Activated CD4-positive, alpha-beta memory T cell treated with anti-CD3 and anti-CD28 coated beads for 36 hours (primary cell): ENCODE measurements around the gene FTCD. TPM values are rescaled to one million over a fixed set of nuclear protein-coding genes. Genes with fewer than 3 reads are reported as not detected.
"Not testable (repeated sequence)": the region's sequence is repeated elsewhere in the genome, so short reads cannot be mapped to it uniquely, and the experiment has no call there.

Source experiments
- CTCF ChIA-PET: fragments of 350-600 bp; sonication (Branson Sonifier 250); formaldehyde crosslinking; loops from one replicate; lab custom pipeline; 2021; ENCODE audit warnings: antibody characterized with exemption, inconsistent platforms; lab: Charles Lee
- POLR2A ChIA-PET: fragments of 350-600 bp; sonication (Branson Sonifier 250); formaldehyde crosslinking; loops from one replicate; lab custom pipeline; 2021; ENCODE audit warnings: antibody characterized with exemption; lab: Charles Lee
- DNase-seq: peaks from one replicate; pipeline ENCODE4 v3.0.0-alpha.2; 2020
- H3K27ac Mint-ChIP-seq: one replicate; pipeline ENCODE4 v1.8.0; 2021; ENCODE audit warnings: mixed read lengths
- H3K27me3 Mint-ChIP-seq: one replicate; pipeline ENCODE4 v1.8.0; 2021; ENCODE audit warnings: mixed read lengths
- H3K36me3 Mint-ChIP-seq: one replicate; pipeline ENCODE4 v1.8.0; 2021; ENCODE audit warnings: mixed read lengths
- H3K4me1 Mint-ChIP-seq: one replicate; pipeline ENCODE4 v1.8.0; 2021; ENCODE audit warnings: low read depth, mixed read lengths
- H3K4me3 Mint-ChIP-seq: one replicate; pipeline ENCODE4 v1.8.0; 2021; ENCODE audit warnings: mild to moderate bottlenecking, mixed read lengths
- H3K9me3 Mint-ChIP-seq: one replicate; pipeline ENCODE4 v1.8.0; 2021; ENCODE audit warnings: mixed read lengths
- intact Hi-C: fragments of 100-400 bp; cut with micrococcal nuclease; formaldehyde crosslinking; loops from one replicate; pipeline ENCODE4 v1.15.1; 2023
- total RNA-seq, 2 experiments: library from RNA; stranded (reverse); gene quantifications; one replicate each; pipeline ENCODE4 v1.2.3, GENCODE V29; 2021

The FTCD gene
- total RNA-seq, 2 experiments from 2014 or later, result 0.22 TPM; not detected in 1

DNA sequence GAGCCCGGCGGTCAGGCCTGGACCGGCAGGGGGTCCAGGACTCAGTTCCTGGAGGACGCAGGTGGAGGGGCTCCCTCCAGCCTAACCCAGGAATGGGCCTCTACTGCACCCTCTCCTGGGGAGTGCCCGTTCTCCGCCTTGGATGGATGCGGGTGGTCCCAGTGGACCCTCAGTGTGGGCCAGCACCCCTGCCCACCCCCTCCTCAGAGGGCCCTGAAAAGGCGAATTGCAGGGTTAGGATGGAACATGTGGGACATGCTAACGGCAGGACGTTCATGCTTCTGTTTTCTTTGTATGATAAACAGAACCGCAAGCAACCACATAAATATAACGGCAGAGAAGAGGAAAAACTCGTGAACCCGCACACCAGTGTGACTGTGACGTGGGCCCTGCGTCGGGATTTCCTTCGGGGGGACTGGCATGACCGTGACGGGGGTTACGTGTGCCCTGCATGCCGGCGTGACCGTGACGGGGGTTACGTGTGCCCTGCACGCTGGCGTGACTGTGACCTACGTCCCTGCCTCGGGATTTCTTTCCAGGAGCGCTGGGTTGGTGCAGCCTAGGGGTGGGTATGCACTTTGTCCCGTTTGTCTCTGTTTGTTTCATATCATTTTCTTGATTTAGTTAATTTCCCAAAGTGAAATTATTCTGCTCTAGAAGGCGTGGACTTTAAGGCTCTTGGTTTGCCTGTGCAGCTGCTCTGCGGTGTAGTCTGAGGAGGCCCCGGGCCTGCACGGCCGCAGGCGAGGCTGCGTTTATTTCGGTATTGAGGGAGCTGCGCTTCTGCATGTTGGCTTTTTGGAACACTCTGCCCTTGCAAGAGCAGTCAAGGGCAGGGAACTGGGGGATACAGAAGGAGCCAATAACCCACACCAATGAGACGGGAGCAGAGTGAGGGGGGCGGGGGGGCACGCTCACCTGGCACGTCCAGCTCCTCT lies 3.1 kb downstream of the FTCD start:
- ChIA-PET POLR2A (no interaction called here), CTCF (interaction anchor here (0.6 to 2.8 kb wide), 9 partner anchors 8 to 1608 kb away, joined by 3 to 20 read pairs (median 3); no protein-coding TSS in a partner anchor)
- no peak overlapping the region for H3K27ac Mint-ChIP-seq
- H3K4me1 Mint-ChIP-seq, result no peaks in the 10 kb centered on the region
- no peaks in the 10 kb centered on the region for H3K9me3 Mint-ChIP-seq
- intact Hi-C loops, result no loop called here
- H3K27me3 Mint-ChIP-seq, result no peaks in the 10 kb centered on the region
- no peaks in the 10 kb centered on the region for H3K36me3 Mint-ChIP-seq
- H3K4me3 Mint-ChIP-seq, result no peak overlapping the region
- no peak for DNase-seq

DNA sequence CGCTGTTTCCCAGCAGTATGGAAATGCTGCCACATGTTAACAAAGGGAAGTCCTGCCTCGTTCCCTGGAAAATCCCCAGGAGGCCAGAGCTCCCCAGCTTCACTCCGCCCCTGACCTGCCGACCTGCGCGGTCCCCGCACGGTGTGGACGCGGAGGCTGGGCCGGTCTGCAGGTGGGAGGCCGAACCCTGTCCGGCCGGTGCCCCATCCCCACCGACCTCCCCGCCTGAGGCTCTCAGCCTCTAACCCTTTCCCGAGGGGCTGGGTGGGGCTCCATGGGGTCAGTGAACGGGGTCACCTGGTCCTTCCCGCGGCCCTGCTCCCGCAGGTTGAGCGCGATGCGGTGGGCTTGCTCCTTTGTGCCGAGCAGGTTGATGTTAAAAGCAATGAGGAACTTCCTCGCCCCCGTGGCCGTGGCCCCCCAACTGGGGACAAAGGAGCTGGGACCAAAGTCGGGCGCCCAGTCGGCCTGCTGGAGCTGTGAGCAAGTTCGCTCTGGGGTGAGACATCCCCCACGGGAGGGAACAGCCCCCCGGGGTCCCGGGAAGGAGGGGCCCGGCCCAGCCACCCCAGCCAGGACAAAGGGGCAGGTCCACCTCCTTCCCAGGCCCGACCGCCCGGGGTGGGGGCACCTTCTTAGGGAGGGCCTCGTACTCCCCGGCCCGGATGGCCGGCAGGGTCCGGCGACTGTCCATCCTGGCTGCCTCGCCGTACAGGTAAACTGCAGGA lies 4.0 kb downstream of the FTCD start:
- Mint-ChIP-seq H3K4me1 (no peaks in the 10 kb centered on the region), H3K4me3 (no peak overlapping the region), H3K27ac (no peak overlapping the region), H3K27me3 (no peaks in the 10 kb centered on the region), H3K36me3 (no peaks in the 10 kb centered on the region), H3K9me3 (no peaks in the 10 kb centered on the region)
- ChIA-PET CTCF (no interaction called here), POLR2A (no interaction called here)
- intact Hi-C loops, result no loop called here
- DNase-seq, result peak; percentile 6

DNA sequence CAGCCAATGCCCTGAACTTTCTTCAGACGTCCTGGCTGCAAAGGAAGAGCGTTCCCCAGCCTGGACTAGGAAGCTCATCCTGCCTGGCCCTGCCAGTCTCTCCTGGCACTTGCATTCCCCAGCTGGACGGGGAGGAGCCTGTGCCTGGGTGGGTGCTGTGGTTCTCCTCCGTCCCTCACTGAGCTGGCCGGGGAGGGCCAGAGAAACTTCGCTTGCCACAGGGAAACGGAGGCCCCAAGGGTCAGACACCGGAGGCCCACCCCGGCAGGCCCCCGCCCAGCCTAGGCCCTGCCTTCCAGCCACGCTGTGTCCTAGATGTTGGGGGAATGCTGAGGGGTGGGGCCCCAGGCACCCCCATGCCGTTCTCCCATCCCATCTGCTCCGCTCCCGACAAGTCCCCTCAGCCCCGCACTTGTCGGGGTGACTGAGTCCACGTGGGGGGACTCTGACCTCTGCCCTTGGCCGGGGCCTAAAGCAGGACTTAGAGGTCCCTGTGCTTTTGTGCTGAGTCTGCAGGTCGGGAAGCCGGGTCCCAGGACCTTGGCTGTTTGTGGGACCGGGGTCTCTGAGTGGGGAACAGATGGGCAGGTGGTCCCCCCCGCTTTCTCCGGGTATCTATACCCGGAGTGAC lies 4.8 kb downstream of the FTCD start:
- POLR2A ChIA-PET, result no interaction called here

DNA sequence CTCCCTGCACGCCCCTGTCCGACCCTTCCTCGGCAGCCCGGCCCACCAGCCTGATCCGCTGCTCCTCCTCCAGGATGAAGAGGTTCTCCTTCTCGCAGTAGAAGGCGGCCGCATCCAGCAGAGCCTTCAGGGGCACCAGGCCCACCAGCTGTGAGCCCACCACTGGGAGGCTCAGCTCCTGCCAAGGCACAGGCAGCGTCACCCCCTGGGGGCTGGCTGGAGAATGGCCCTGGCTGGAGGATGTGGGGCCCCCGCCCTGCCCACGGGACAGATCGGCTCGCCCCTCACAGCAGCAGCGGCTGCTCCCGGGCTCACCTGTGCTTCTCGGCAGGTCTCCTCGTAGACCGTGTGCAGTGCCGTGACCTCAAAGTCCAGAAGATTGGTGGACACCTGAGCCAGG lies 5.3 kb downstream of the FTCD start:
- intact Hi-C loops, result no loop called here
- no peak for DNase-seq
- POLR2A ChIA-PET, result no interaction called here
- Mint-ChIP-seq H3K27me3 (no peaks in the 10 kb centered on the region), H3K4me3 (no peak overlapping the region), H3K9me3 (no peaks in the 10 kb centered on the region), H3K36me3 (no peaks in the 10 kb centered on the region), H3K4me1 (no peaks in the 10 kb centered on the region), H3K27ac (no peak overlapping the region)
- CTCF ChIA-PET, result no interaction called here

More for the DNA sequence above, 4.8 kb downstream of the FTCD start:
- Mint-ChIP-seq H3K36me3 (no peaks in the 10 kb centered on the region), H3K9me3 (no peaks in the 10 kb centered on the region), H3K27ac (no peak overlapping the region), H3K4me3 (no peak overlapping the region), H3K27me3 (no peaks in the 10 kb centered on the region), H3K4me1 (no peaks in the 10 kb centered on the region)
- DNase-seq, result peak; percentile 5
- intact Hi-C loops, result no loop called here
- CTCF ChIA-PET, result no interaction called here

DNA sequence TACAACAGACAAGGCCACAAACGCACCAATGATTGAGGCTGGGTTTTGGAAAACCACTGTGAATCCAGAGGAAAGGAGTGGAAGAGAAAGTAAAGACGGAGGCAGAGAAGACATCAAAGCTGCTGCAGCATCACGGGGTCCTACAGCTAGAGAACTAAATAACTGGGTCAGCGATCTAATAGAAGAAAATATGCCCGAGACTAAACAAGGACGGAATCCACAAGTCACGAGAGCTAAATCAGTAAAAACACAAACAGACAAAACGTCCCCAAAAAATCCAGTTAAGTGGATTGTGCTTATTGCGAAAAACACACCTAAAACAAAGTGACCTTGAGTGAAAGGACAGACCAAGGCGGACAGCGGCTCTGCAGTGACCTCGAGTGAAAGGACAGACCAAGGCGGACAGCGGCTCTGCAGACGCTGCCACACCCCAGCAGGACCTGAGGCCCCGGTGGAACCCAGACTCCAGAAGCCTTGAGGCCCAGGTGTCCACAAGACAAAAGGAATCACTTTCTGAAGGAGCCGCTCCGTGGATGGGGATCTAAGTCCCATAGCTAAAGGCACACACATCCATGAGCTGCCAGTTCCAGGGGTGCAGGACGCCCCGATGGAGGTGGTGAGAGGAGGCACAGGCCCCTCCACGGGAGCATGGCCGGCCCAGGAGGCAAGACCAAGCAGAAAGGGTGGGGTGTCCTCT lies 6.0 kb downstream of the FTCD start:
- intact Hi-C loops, result no loop called here
- Mint-ChIP-seq H3K36me3 (no peaks in the 10 kb centered on the region), H3K27me3 (no peaks in the 10 kb centered on the region), H3K4me3 (no peak overlapping the region), H3K27ac (no peak overlapping the region), H3K9me3 (no peaks in the 10 kb centered on the region), H3K4me1 (peaks cover 4% of the 10 kb centered on the region)
- DNase-seq, result no peak
- POLR2A ChIA-PET, result no interaction called here
- CTCF ChIA-PET, result interaction anchor here (0.6 kb wide), 1 partner anchor 15 kb away, joined by 3 read pairs; no protein-coding TSS in a partner anchor

DNA sequence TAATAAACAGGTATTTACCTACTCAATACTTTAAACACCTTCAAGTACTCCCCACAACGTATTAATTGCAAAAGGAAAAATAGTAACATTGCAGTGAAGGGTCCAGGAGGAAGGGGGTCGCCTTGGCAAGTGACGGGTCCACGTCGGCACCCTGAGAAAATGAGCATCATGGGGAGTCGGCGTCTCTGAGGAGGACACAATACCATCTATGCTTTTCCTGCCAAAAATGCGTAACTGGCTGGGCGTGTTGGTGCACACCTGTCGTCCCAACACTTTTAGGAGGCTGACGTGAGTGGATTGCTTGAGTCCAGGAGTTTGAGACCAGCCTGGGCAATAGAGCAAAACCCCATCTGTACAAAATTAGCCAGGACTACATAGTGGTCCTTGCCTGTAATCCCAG lies 7.3 kb downstream of the FTCD start:
- no peak overlapping the region for H3K27ac Mint-ChIP-seq
- ChIA-PET CTCF (no interaction called here), POLR2A (no interaction called here)
- intact Hi-C loops, result no loop called here
- peaks cover 11% of the 10 kb centered on the region for H3K4me1 Mint-ChIP-seq
- no peak overlapping the region for H3K4me3 Mint-ChIP-seq
- H3K27me3 Mint-ChIP-seq, result no peaks in the 10 kb centered on the region
- no peaks in the 10 kb centered on the region for H3K36me3 Mint-ChIP-seq
- DNase-seq, result no peak
- no peaks in the 10 kb centered on the region for H3K9me3 Mint-ChIP-seq

DNA sequence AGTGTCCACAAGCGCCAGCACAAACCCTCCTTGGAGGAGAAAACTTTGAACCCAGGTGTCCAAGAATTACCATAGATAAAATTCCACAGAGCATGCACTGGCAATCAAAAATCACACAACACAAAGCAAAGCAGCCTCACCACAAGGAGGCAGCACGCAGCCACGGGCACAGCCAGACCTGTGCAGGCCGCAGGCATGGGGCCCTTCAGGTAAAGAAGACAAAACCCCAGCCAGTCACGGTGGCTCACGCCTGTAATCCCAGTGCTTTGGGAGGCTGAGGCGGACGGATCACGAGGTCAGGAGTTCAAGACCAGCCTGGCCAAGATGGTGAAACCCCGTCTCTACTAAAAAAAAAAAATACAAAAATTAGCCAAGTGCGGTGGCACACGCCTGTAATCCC lies 8.0 kb downstream of the FTCD start:
- POLR2A ChIA-PET, H3K36me3 Mint-ChIP-seq, H3K27me3 Mint-ChIP-seq, intact Hi-C loops, H3K9me3 Mint-ChIP-seq, H3K4me3 Mint-ChIP-seq, H3K27ac Mint-ChIP-seq, CTCF ChIA-PET: not testable (repeated sequence)
- H3K4me1 Mint-ChIP-seq, result peaks cover 11% of the 10 kb centered on the region
- DNase-seq, result peak; percentile 73

DNA sequence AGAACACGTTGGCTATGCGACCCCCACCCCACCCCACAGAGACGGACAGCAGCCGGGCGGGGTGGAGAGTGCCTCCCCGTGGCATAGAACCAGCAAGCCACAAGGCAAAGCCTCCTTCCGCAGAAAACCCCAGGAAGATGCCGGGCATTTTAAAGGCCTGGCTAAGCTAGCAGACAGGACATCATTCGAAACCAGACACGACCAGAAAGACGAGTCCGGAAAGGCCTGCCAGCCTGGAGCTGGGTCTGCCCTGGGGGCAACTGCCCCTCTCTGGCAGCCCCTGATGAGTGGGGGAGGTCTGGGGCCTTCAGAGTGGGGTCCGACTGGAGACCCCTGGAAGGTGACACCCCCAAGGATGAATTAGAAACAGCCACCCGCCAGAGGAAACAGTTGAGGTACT lies 8.5 kb downstream of the FTCD start:
- Mint-ChIP-seq H3K4me3 (no peak overlapping the region), H3K36me3 (no peaks in the 10 kb centered on the region), H3K27me3 (no peaks in the 10 kb centered on the region), H3K27ac (no peak overlapping the region), H3K9me3 (peaks cover 5% of the 10 kb centered on the region), H3K4me1 (peaks cover 11% of the 10 kb centered on the region)
- ChIA-PET POLR2A (no interaction called here), CTCF (no interaction called here)
- intact Hi-C loops, result no loop called here
- no peak for DNase-seq

DNA sequence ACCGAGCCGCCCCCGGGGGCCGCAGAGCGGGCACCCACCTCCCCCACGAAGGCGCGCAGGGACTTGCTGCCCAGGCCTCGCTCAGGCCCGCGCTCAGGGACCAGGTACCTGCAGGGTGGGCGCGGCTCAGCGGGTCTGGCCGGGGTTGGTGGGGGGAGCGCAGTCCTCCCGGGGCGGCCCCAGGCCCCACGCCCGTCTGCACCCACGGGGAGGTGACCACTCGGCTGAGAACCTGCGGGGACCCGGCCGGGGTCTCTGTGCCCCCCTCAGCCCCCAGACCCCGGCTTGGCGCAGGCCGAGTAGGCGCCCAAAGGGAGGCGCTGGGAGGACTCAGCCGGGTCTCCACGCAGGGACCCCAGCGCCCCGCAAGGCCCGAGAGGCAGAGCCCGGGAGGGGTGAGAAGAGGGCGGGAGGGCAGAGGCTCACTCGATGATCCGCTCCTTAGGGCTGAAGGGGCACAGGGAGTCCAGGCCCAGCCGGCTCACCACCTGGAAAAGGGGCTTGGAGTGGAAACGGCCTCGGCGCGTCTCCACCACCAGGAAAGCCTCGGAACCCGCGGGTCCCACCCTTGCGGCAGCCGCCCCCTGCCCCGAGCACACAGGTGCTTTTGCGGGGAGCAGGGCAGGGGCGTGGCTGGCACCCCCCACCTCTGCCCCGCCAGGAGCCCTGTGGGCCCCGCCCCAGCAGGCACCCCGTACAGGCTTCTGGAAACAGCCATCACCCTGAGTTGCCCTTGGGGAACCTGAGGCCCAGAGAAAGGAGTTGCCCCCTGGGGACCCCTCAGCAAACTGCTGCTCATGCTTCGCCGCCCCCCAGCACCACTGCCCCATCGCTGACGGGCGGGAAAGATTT lies 9.3 kb downstream of the FTCD start:
- ChIA-PET POLR2A (no interaction called here), CTCF (no interaction called here)
- intact Hi-C loops, result loop anchor here (2.0 kb wide), 1 partner anchor 83 kb away; the partner anchor contains the start of gene LSS
- Mint-ChIP-seq H3K36me3 (no peaks in the 10 kb centered on the region), H3K27me3 (no peaks in the 10 kb centered on the region), H3K27ac (no peak overlapping the region), H3K9me3 (peaks cover 5% of the 10 kb centered on the region), H3K4me1 (peaks cover 11% of the 10 kb centered on the region), H3K4me3 (no peak overlapping the region)
- no peak for DNase-seq

DNA sequence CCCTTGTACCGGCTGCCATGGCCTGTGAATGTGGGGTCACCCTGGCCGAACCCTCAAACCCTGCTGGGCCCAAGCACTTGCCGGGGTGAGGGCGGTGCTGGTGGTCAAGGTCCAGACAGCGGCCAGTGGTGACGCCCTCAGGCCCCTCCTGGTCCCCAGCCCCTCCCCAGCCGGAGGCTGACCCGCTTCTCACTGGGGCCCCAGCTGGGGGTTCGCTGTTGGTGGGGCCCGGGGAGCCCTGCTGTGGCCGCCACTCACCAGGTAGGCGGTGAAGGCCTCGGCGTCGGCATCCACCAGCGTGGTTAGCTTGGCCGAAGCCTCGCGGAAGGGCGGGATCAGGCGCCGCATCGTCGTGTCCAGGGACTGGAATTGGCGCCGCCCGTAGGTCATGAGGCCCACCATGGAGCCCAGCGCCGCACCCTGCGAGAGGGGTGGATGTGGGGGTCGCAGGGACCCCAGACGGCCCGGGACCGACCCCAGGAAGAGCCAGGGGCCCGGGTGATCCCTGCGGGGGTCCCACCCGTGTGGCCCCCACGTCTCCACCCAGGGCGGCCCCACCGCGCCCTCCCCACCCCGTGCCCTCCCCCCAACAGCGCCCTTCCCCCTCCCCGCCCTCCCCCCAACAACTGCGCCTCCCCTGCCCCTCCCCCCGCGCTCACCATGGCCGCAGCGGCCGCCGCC lies 10.1 kb downstream of the FTCD start:
- Mint-ChIP-seq H3K4me3 (no peak overlapping the region), H3K4me1 (peaks cover 11% of the 10 kb centered on the region), H3K9me3 (peaks cover 5% of the 10 kb centered on the region), H3K36me3 (no peaks in the 10 kb centered on the region), H3K27ac (no peak overlapping the region), H3K27me3 (no peaks in the 10 kb centered on the region)
- CTCF ChIA-PET, result no interaction called here
- POLR2A ChIA-PET, result no interaction called here
- intact Hi-C loops, result loop anchor here (2.0 kb wide), 1 partner anchor 84 kb away; the partner anchor contains the start of gene LSS
- DNase-seq, result no peak
